HG02759 (cell line): ENCODE data around the gene SEZ6L.

Source experiments
- ATAC-seq: cut with Tn5 transposase; IDR thresholded peaks from one replicate; pipeline ENCODE4 v1.9.1; 2021; ENCODE audit warnings: mild to moderate bottlenecking, moderate library complexity; ENCODE audit not compliant: unreplicated experiment

SEZ6L gene

DNA sequence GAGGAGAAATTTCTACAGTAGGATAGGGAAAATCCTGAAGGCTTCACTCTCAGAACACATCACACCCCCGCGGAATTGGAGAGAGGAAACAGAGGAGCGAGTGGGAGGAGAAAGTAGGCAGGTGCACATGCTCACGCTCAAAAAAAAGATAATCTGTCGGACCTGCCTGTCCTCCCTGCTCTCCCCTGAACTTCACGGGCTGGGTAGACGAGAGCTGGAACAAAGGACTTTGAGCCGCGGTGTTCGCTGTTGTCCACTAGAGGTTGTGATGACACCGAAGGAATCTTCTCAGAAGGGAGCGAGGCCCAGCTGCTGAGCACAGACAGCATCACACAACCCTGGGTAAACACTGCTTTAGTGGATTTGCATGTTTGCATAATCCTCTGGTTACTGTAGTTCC lies 5.0 kb downstream of the SEZ6L start:
- ATAC-seq: no peak

DNA sequence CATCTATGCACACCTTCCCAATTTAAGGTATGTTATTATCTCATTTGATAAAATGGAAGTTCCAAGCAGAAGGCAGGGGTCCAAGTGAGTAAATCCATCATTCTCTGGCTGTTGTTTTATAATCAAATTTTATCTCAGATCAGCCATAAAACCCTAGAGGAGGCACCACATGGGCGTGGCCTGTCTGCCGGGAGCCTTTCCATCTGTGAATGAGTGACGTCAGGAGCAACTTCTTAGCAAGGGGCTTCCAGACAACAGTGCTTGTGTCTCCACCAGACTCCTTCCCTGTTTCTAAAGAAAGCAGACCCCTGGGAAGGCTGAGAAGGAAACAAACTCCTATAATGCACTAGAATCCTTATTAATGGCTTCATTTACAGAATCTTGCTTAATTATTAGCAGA lies 13.5 kb downstream of the SEZ6L start:
- ATAC-seq: no peak

- ATAC-seq: no peak
These were observed 15.9 kb downstream of the SEZ6L start for GRCh38 chr22:26185190-26185589.

DNA sequence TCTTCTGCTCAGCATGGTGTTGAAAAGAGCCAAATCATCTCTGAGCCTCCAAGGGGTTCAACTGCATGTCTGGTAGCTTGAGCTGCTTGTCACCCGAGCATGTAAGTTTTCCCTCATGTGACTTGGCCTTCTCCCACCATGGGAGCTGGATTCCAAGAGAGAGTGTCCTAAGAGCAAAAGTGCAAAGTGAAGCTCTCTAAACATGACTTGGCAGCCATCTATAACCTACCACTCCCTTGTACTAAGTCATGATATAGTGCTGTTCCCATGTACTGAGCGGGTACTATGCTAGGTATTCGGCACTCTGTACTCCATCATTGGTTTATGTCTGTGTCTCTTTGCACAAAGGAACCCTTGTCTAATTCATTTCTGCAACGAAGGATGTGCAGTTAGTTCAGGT lies 19.1 kb downstream of the SEZ6L start:
- no peak for ATAC-seq

DNA sequence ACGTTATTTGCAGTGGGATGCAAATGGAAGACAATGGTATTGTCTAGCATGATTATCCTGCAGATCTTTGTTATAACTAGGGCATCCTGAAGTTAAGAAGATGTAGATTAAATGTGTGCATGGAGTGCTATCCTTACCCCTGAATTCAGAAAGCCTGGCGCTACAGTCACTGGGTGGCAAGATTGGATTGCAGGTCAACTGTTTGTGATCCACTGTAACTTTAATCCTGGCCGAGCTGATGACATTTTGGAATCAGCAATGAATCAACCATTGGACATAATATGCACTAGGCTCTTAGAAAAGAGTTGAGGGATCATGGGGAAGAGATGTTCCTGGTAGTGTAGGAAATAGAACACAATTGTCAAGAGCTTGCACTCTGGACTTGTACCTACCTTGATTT lies 25.1 kb downstream of the SEZ6L start:
- no peak for ATAC-seq

GRCh38 chr22:26194877-26195276 lies 25.6 kb downstream of the SEZ6L start:
- ATAC-seq: no peak

- no peak for ATAC-seq
These were observed 27.4 kb downstream of the SEZ6L start for GRCh38 chr22:26196657-26197056.

DNA sequence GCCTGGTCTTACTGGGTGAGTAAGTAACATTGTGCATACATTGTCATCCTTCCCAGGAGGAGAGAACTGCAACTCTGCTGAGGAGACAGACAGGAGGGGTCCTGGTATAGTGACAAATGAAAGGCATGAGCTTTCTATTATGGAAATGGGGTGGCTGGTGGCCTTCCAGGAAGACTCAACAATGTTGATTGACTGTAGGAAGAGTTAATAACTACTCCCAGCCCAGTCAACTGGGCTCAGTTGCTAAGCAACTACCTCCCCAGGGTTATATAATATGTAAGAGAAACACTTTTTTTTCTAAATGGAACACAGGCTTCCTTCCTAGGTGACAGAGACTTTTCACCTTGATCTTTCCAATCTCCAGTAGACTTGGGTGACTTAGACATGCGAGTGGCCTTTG lies 28.2 kb downstream of the SEZ6L start:
- no peak for ATAC-seq

- ATAC-seq: no peak
These were observed 30.4 kb downstream of the SEZ6L start for GRCh38 chr22:26199665-26200064.

GRCh38 chr22:26202280-26202924 lies 33.1 kb downstream of the SEZ6L start:
- no peak for ATAC-seq

- ATAC-seq: no peak
These were observed 36.2 kb downstream of the SEZ6L start for GRCh38 chr22:26205494-26205893.

DNA sequence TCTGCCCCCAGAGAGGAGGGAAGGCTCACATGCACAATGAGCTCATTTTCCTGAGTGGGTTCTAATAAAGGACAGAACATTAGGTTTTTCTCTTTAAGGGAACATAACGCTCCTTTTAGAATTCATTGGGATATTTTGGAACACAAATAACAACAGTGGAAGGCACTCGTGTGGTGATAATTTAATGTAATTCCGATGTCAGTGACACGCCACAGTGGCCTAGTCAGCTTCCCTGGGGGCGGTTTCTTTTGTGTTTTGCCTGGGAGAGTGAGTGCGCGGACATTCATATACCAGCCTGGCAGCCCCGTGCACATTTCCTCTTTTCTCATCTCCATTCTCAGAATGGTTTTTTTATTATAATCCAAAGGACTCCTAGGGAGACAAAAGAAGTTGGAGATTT lies 41.1 kb downstream of the SEZ6L start:
- no peak for ATAC-seq

DNA sequence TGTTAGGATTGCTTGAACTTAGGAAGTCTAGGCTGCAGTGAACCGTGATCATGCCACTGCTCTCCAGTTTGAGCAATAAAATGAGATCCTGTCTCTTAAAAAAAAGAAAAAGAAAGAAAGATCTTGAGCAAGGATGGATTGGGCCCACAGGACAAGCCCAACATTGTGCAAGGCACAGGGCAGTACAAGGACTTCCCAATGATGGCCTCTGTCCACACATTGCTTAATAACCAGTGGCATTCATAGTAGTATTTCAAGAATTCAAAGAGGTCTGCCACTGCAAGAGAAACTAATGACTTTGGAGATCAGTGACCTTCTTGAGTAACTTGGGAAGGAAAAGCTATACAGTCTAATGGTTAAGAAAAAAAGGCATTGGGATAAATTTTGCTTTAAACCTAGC lies 44.6 kb downstream of the SEZ6L start:
- ATAC-seq: no peak

DNA sequence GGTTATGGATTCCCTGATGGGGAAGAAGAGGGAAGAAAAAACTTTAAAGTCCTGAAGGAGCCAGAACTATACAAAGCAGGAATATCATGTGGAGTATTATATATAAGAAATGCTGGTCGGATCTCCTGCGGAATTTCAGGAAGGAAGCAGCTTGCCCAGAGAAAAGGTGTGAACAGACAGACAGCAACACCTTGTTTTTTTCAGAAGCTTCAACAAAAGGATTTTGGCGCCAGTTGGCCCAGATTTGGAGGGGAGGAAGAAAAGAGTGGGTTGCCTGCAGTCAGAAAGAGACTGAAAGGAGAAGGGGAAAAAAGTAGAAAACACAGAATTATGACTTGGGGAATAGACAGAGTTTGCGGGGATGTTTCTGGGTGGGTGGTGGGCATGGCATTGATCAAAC lies 45.2 kb downstream of the SEZ6L start:
- no peak for ATAC-seq

DNA sequence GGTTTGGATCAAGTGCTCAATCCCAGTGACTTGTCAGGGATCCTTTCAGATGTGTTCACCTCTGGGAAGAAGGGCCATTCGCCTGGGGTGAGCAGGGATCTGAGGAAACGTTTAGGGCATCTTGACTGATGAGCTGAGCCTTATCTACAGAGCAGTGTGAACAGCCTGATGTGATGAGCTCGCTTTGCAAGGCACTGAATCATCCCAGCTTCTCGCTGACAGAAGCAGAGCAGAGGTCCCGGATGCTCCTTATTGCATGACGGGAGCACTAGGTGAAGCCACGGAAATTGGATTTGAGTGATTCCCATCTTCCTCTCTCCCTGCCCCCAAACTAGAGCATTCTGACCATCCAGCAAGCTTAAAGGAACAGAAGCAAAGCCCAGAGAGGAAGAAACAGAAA lies 46.5 kb downstream of the SEZ6L start:
- ATAC-seq: no peak

DNA sequence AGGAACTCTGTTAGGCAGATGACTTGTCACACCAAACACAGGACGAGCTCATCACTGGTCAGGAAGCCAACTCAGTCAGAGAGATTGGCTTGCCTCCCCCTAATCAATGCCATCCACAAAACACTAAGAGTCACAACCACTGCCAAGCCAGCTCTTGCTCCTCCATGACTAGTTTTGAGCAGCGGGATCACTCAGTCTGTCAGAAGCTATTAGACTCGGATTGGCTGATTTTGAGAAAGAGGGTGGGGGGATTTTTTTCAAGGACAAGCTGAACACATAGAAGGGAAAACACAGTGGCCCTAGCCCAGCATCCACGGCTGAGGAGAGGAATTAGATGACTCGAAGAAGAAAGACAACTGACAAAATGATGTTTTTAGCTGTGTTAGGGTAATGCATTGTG lies 55.9 kb downstream of the SEZ6L start:
- ATAC-seq: no peak

DNA sequence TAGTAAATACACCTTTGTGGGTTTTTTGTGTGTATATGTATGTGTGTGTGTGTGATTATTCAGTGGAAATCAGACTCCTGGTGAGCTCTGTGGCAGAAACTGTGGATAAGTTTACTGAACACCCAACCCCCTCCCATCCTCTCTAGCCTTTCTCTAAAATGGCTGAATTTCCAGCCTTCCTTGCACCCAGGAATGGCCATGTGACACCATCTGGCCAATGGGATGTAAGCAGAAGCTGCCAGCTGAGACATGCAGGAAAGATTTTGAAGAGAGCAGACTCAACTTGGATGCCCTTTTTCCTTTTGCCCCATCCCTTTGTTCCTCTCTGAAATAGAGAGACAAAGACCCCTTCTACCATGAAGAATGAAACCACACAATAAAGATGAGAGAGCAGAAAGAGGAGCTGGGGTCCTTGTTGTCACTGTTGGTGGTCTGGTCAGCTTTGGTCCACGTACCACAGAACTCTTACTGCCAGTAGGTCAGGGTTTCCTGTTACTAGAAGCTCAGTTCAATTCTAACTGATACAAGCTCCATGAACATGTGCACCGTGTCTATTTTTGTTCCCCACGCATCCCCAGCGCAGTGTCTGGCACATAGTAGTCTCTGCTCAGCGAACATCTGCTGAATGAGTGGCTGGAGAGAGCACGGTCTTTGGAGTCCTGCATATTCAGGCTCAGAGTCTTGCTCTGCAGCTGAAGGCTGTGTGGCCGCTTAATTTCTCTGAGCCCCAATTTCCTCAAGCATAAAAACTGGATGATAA lies 57.5 kb downstream of the SEZ6L start:
- ATAC-seq: no peak

- ATAC-seq: no peak
These were observed 60.6 kb downstream of the SEZ6L start for GRCh38 chr22:26229910-26230309.

GRCh38 chr22:26234296-26234695 lies 65.0 kb downstream of the SEZ6L start:
- ATAC-seq: no peak

DNA sequence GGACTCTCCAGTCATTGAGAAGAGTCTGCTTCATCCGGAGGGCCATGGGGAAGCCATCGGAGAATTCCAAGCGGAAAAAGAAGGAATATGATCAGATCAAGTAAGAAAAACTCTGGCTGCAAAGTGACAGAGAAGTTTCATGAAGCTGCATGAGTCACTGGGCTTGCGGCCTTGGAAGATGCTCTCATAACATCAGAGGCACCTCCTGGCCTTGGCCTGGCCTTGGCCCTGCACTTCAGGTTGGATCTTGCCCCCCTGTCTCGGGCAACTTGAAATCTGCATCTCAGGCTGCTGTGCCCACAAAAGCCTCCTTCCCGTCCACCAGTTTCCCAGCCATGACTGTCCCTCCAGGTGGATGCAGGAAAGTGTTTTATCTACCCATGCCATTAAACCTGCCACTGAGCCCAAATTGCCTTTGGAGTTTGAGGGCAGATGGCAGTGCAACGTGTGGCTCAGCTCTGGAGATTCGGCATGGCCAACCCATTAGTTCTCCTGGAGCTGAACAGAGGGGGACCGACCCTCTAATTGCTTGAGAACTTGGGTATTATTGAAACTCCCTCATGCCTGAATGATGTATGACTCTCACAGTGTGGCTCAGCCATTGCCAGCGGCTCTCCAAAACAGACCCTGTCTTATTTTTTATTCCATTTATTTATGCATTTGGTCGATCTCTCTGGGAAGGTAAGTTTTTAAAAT lies 66.7 kb downstream of the SEZ6L start:
- no peak for ATAC-seq

GRCh38 chr22:26236991-26237390 lies 67.7 kb downstream of the SEZ6L start:
- no peak for ATAC-seq

DNA sequence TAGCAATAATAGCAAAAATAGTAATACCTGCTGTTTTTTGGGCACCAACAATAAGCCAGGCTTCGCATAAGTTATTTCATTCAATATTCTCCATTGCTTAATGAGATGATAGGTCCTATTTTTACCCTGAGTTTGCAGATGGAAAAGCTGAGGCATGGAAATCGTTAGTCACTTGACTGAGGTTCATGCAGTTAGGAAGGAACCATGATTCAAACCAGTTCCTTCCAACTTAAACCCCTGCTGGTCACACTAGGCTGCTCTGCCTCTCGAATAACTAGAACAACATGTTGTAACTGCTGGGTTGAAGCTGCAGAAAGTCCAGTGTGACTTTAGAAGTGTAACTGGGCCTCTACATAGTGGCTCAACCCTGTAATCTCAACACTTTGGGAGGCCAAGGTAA lies 69.3 kb downstream of the SEZ6L start:
- ATAC-seq: no peak
